GM12875 (cell line): ENCODE results near the gene FMN1.
A peak's percentile ranks its signal among the peaks of the same experiment; 100 is the strongest.
"Not testable (repeated sequence)": the region's sequence is repeated elsewhere in the genome, so short reads cannot be mapped to it uniquely, and the experiment has no call there.

Experiments
- H3K4me3 ChIP-seq: one replicate; pipeline ENCODE4 v1.5.1; 2011; ENCODE audit warnings: low read depth, low read length, control low read depth
- CTCF ChIP-seq: IDR thresholded peaks from 2 replicates; pipeline ENCODE4 v1.5.1; 2011; ENCODE audit warnings: low read depth, mild to moderate bottlenecking, control low read depth, inconsistent platforms, low read length, moderate library complexity, borderline replicate concordance; ENCODE audit not compliant: insufficient read depth

The FMN1 gene

GRCh38 chr15:32852017-32852416 lies 342.5 kb downstream of the FMN1 start:
- H3K4me3 ChIP-seq: no peak overlapping the region
- no peak for TF ChIP-seq CTCF

GRCh38 chr15:32851572-32851971 lies 342.9 kb downstream of the FMN1 start:
- no peak for TF ChIP-seq CTCF
- no peak overlapping the region for H3K4me3 ChIP-seq

- H3K4me3 ChIP-seq: no peak overlapping the region
- no peak for TF ChIP-seq CTCF
Measured at GRCh38 chr15:32849769-32850668, 344.5 kb downstream of the FMN1 start.

GRCh38 chr15:32846671-32847070 lies 347.8 kb downstream of the FMN1 start:
- H3K4me3 ChIP-seq: not testable (repeated sequence)

GRCh38 chr15:32844118-32844711 lies 350.3 kb downstream of the FMN1 start:
- TF ChIP-seq CTCF: peak; percentile 57; the same call in 1 of the 2 replicates
- no peak overlapping the region for H3K4me3 ChIP-seq

GRCh38 chr15:32843219-32843815 lies 351.2 kb downstream of the FMN1 start:
- TF ChIP-seq CTCF: no peak
- H3K4me3 ChIP-seq: no peak overlapping the region

GRCh38 chr15:32842081-32842480 lies 352.4 kb downstream of the FMN1 start:
- no peak for TF ChIP-seq CTCF
- H3K4me3 ChIP-seq: no peak overlapping the region
